GM21619 (cell line): Measurements from ENCODE around the gene PRR15L.

Experiments used
- ATAC-seq: cut with Tn5 transposase; IDR thresholded peaks from one replicate; pipeline ENCODE4 v1.9.1; 2021; ENCODE audit not compliant: unreplicated experiment

Gene PRR15L

GRCh38 chr17:47907932-47908562 lies 49.6 kb downstream of the PRR15L start:
- no peak for ATAC-seq

- no peak for ATAC-seq
Observed at GRCh38 chr17:47906443-47906842, 51.2 kb downstream of the PRR15L start.

GRCh38 chr17:47905221-47905733 lies 52.4 kb downstream of the PRR15L start:
- no peak for ATAC-seq

- ATAC-seq, result no peak
Observed at GRCh38 chr17:47902039-47902744, 55.5 kb downstream of the PRR15L start.
